PC-3 (cell line): Measurements from ENCODE around the gene FLT3. TPM values are rescaled to one million over a fixed set of nuclear protein-coding genes. Genes with fewer than 3 reads are reported as not detected.

ENCODE experiments used
- ATAC-seq: fragments of 200-7000 bp; cut with Tn5 transposase; 2 replicates; pipeline ENCODE4 v1.9.1; 2020; ENCODE audit warnings: mild to moderate bottlenecking, moderate library complexity
- BruUV-seq: library from RNA; stranded (reverse); fragments of 400-500 nt; replicated peaks from 2 replicates; lab custom pipeline; 2021; lab: Mats Ljungman, UMichigan
- CTCF ChIA-PET: fragments of 300-600 bp; sonication (Branson Sonifier 250); formaldehyde crosslinking; loops from one replicate; lab custom pipeline; 2022; ENCODE audit warnings: antibody characterized with exemption; lab: Charles Lee
- POLR2A ChIA-PET: fragments of 300-600 bp; sonication (Branson Sonifier 250); formaldehyde crosslinking; loops from one replicate; lab custom pipeline; 2022; ENCODE audit warnings: antibody characterized with exemption; ENCODE audit not compliant: unreplicated experiment; lab: Charles Lee
- DNase-seq: peaks from one replicate; pipeline ENCODE4 v3.0.0-alpha.2; 2015
- H2AFZ ChIP-seq: fragments of 300-600 bp; sonication (generic); 2 replicates; pipeline ENCODE4 v1.6.0; 2016; ENCODE audit warnings: antibody characterized with exemption, low read length
- H3F3A ChIP-seq: fragments of 300-600 bp; sonication (generic); one replicate; pipeline ENCODE4 v1.6.0; 2017; ENCODE audit warnings: antibody characterized with exemption, low read length, control low read depth, mild to moderate bottlenecking; ENCODE audit not compliant: unreplicated experiment
- H3K27ac ChIP-seq: fragments of 300-600 bp; sonication (generic); 2 replicates; pipeline ENCODE4 v1.5.1; 2016; ENCODE audit warnings: mild to moderate bottlenecking, low read length
- H3K27me3 ChIP-seq: fragments of 300-600 bp; sonication (generic); 2 replicates; pipeline ENCODE4 v1.6.1; 2016; ENCODE audit warnings: low read length, mixed read lengths
- H3K36me3 ChIP-seq: fragments of 300-600 bp; sonication (generic); 2 replicates; pipeline ENCODE4 v1.6.1; 2016; ENCODE audit warnings: low read depth, mixed run types, low read length, mixed read lengths
- H3K4me1 ChIP-seq: fragments of 300-600 bp; sonication (generic); 2 replicates; pipeline ENCODE4 v1.5.1; 2016; ENCODE audit warnings: low read length; ENCODE audit not compliant: insufficient read depth
- H3K4me2 ChIP-seq: fragments of 300-600 bp; sonication (generic); 2 replicates; pipeline ENCODE4 v1.6.0; 2016; ENCODE audit warnings: low read length
- H3K4me3 ChIP-seq: fragments of 300-600 bp; sonication (generic); 2 replicates; pipeline ENCODE4 v1.5.1; 2016; ENCODE audit warnings: mild to moderate bottlenecking, low read length, mixed read lengths
- H3K79me2 ChIP-seq: fragments of 300-600 bp; sonication (generic); 2 replicates; pipeline ENCODE4 v1.6.1; 2017; ENCODE audit warnings: low read length, mixed read lengths
- H3K9ac ChIP-seq: fragments of 300-600 bp; sonication (generic); 2 replicates; pipeline ENCODE4 v1.6.0; 2016; ENCODE audit warnings: mild to moderate bottlenecking, low read length
- H3K9me2 ChIP-seq: fragments of 300-600 bp; sonication (generic); replicated peaks from 2 replicates; pipeline ENCODE4 v1.6.1; 2016; ENCODE audit warnings: mixed run types, low read length, mixed read lengths
- H3K9me3 ChIP-seq: fragments of 300-600 bp; sonication (generic); 2 replicates; pipeline ENCODE4 v1.6.1; 2016; ENCODE audit warnings: low read length, mixed read lengths
- H4K20me1 ChIP-seq: fragments of 300-600 bp; sonication (generic); 2 replicates; pipeline ENCODE4 v1.6.1; 2016; ENCODE audit warnings: low read length, mixed read lengths
- CTCF ChIP-seq: fragments of 300-600 bp; sonication (generic); conservative IDR thresholded peaks from 2 replicates; pipeline ENCODE4 v1.5.1; 2017; ENCODE audit warnings: antibody characterized with exemption, low read depth, mild to moderate bottlenecking, low read length
- EZH2 ChIP-seq: fragments of 300-600 bp; sonication (generic); IDR thresholded peaks from one replicate; pipeline ENCODE4 v1.6.1; 2017; ENCODE audit warnings: antibody characterized with exemption, mild to moderate bottlenecking, low read length; ENCODE audit not compliant: unreplicated experiment
- EZH2phosphoT487 ChIP-seq: fragments of 300-600 bp; sonication (generic); IDR thresholded peaks from 2 replicates; pipeline ENCODE4 v1.6.1; 2018; ENCODE audit warnings: mild to moderate bottlenecking, antibody characterized with exemption, low read length, borderline replicate concordance
- intact Hi-C: fragments of 100-400 bp; cut with micrococcal nuclease; formaldehyde crosslinking; loops from 2 replicates; pipeline ENCODE4 v1.9.0; 2023
- total RNA-seq: library from RNA; depleted of rRNA; stranded (reverse); fragments of >200 nt; gene quantifications from 2 replicates; pipeline ENCODE4 v1.2.3, GENCODE V29; 2014

Gene FLT3
- total RNA-seq, 1 experiment from 2014 or later: not detected

GRCh38 chr13:28099396-28100149, 803 bp downstream of the FLT3 start:
- Histone ChIP-seq H3K4me1 (no peaks in the 10 kb centered on the region), H3K4me3 (no peak overlapping the region), H4K20me1 (no peaks in the 10 kb centered on the region), H3K4me2 (no peak overlapping the region), H3K79me2 (no peaks in the 10 kb centered on the region), H3K36me3 (no peaks in the 10 kb centered on the region), H3K27me3 (peaks cover 68% of the 10 kb centered on the region), H3K9ac (no peak overlapping the region), H3F3A (no peaks in the 10 kb centered on the region), H3K9me3 (no peaks in the 10 kb centered on the region), H2AFZ (no peak overlapping the region), H3K9me2 (no peaks in the 10 kb centered on the region), H3K27ac (no peak overlapping the region)
- DNase-seq (no peak), ATAC-seq (no peak)
- TF ChIP-seq CTCF (no peak), EZH2 (no peak), EZH2phosphoT487 (no peak)
- ChIA-PET CTCF (no interaction called here), POLR2A (no interaction called here)
- intact Hi-C loops: no loop called here
- BruUV-seq: no TSS peak

DNA sequence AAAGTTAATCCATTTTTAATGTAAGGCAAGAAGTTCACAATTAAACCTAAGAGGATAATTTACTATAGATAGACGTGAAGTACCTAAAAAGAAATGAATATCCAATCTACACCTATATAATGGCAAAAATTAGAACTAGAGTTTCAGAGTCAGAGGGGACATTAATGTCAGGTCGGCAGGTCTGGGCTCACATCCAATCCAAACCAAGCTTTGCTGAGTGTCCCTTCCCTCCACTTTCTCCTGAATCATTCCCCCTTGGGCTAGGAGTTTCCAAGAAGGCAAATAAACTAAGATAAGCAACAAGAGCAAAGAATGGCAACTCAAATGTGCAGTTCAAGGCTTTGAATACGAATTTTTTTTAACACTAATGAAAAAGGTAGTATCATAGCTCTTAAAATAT, 2.9 kb downstream of the FLT3 start:
- Histone ChIP-seq H3K79me2 (no peaks in the 10 kb centered on the region), H3K4me3 (no peak overlapping the region), H3K9ac (no peak overlapping the region), H3K4me1 (no peaks in the 10 kb centered on the region), H3F3A (no peaks in the 10 kb centered on the region), H3K9me3 (no peaks in the 10 kb centered on the region), H3K27me3 (peaks cover 76% of the 10 kb centered on the region), H3K9me2 (no peaks in the 10 kb centered on the region), H3K36me3 (no peaks in the 10 kb centered on the region), H3K27ac (no peak overlapping the region), H3K4me2 (no peak overlapping the region), H4K20me1 (no peaks in the 10 kb centered on the region), H2AFZ (no peak overlapping the region)
- DNase-seq: peak; percentile 35
- intact Hi-C loops: no loop called here
- ATAC-seq: no peak
- no TSS peak for BruUV-seq
- POLR2A ChIA-PET: no interaction called here
- TF ChIP-seq EZH2: no peak
- CTCF ChIA-PET: no interaction called here

GRCh38 chr13:28094306-28094705, 6.1 kb downstream of the FLT3 start:
- no peak for DNase-seq
- no peak overlapping the region for H3K4me2 ChIP-seq
- H3K9me3 ChIP-seq: no peaks in the 10 kb centered on the region
- no peak for ATAC-seq
- no peak for TF ChIP-seq EZH2phosphoT487
- no peak for TF ChIP-seq CTCF
- no peak for TF ChIP-seq EZH2
- no peaks in the 10 kb centered on the region for H3F3A ChIP-seq
- H3K4me1 ChIP-seq: no peaks in the 10 kb centered on the region
- no peaks in the 10 kb centered on the region for H3K79me2 ChIP-seq
- POLR2A ChIA-PET: no interaction called here
- no peak overlapping the region for H3K9ac ChIP-seq
- no peak overlapping the region for H2AFZ ChIP-seq
- H3K27ac ChIP-seq: no peak overlapping the region
- no TSS peak for BruUV-seq
- H3K27me3 ChIP-seq: peaks cover 52% of the 10 kb centered on the region
- H3K9me2 ChIP-seq: no peaks in the 10 kb centered on the region
- CTCF ChIA-PET: no interaction called here
- no peaks in the 10 kb centered on the region for H3K36me3 ChIP-seq
- intact Hi-C loops: no loop called here
- H3K4me3 ChIP-seq: no peak overlapping the region
- no peaks in the 10 kb centered on the region for H4K20me1 ChIP-seq
